ENCODE measurements around the gene PODNL1.

Gene PODNL1

DNA sequence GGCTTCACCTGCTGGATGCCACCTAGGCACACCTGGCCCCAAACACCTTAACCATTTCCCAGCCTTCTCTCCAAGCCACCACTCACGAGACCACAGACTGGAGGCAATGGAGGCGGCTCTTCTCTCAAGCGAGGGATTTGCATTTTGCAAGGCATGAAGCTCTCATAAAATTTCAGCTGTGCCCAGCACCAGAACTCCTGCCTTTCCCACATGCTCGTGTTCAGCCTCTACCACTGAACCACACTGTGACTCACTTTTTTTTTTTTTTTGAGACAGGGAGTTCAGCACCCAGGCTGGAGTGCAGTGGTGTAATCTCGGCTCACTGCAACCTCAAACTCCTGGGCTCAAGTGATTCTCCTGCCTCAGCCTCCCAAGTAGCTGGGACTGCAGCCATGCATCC is 50.7 kb downstream of the PODNL1 start:
- no peak for DNase-seq

DNA sequence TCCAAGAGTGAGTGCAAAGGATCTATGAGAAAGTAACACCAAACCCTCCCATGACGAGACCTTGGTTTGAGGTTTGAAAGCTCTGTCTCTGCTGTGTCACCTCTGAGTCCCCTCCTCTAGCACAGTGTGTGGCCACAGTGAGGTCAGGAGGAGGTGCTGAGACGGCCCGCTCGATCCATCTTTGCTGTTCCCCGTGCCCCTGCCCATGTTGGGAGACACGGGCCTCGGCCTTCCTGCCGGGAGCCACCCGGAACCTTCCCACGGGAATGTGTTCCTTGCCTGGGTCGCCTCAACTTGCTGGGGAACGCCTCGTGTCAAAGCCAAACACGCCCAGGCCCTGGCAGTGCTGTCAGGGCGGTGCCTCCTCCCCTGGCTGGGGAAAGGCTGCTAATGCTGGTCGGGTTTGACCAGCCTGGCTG is 51.2 kb downstream of the PODNL1 start:
- DNase-seq: no peak

DNA sequence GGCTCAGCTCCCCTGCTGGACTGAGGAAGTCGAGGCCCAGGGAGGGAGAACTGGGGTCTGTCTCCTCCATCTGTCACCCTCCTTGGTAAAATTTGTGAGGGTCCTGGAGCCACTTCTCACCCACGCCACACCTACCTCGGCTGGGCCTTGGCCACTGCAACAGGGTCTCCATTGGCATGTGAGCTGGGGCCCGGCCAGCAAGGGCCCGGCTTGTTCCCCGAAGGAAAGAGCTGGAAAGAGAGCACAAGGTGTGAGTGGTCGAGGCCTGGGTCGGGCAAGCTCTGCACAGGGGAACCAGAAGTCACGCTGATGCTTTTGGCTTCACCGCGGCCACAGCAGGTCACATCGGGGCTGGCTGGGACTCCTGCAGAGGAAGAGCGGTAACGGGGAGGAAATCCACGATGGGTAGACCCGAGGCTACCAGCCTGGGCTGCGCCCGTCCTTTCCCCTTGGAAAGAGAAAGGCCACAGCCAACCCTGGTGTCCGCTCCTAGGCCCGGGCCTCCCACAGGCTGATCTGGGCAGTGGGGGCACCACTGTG is 52.3 kb downstream of the PODNL1 start:
- no peak for DNase-seq

DNA sequence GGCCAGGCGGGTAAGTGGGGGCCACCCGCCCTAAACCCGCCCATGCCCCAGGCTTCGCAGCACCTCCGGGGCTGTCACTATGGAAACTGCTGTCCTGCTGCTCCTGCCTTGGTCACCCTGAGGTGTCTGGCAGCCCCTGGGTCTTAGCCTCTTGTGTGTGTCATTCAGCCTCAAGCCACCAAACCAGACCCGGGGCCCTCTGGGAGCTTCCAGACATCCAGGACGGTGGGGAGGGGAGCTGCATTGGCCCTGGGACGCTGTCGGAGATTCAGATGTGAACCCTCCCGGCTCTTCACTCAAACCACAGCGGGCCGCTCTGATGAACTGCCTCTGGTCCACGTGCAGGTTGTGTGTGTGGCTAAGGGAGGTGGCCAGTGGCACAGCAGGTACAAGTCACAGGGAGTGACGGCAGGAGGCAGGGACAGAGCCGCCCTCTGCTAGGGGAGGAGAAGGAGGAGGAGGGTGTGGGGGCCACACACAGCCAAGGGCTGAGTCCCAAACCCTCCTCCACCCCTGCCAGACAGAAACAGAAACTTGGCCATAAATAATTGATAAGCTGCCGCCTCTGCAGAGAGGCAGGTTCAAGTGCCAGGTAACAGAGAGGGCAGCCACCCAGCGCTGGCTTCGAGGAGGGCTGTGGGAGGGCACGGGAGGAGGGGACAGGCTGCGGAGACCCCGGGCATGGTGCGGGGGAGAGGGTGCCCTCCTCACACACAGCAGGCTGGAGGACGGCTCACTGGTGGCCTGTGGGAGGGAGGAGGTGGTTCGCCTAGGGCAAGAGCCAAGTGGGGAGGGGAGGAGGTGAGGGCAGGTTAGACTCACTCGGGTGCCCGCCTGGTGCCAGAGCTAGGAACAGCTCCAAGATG is 53.3 kb downstream of the PODNL1 start:
- DNase-seq: no peak

DNA sequence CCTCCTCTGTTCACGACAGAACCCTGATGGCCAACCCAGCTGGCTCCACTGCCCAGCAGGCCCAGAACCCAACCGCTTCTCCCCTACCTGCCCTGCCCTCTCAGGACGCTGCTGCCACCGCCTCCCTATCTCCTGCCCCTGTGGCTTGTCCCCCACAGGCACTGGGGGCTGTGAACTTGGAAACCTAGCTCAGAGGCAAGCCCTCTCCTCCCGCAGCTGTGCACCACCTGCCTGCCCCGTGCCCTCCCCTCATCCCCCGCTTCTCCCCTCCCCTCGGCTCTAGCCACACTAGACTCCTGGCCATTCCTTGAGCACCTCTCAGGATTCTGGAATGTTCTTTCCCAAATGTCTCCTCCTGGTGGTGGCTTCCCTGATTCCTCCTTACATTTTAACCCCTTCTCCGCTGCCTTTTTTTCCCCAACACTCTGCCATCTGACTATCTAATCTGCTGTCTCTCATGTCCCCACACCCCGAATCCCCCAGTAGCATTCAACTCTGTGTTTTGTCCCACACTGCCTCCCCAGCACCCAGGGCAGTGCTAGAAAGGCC is 54.6 kb downstream of the PODNL1 start:
- no peak for DNase-seq

DNA sequence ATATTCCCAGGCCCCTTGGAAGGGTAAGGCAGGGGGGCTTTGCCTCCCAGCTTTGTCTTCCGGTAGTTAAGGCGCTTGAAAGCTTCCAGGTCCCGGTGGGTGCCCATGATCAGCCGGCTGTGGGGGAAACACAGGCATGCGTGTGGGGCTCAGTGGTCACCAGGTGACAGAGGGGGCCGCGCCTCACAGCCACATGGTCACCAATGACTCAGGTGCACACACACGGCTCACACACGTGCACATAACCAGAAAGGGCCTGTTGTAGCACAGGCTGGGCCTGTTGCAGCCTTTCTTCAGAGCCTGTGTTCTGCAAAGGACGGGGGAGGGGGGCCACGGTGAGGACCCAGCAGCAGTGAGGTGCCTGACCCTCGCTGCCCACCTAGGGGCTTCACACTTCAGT is 55.4 kb downstream of the PODNL1 start:
- no peak for DNase-seq

DNA sequence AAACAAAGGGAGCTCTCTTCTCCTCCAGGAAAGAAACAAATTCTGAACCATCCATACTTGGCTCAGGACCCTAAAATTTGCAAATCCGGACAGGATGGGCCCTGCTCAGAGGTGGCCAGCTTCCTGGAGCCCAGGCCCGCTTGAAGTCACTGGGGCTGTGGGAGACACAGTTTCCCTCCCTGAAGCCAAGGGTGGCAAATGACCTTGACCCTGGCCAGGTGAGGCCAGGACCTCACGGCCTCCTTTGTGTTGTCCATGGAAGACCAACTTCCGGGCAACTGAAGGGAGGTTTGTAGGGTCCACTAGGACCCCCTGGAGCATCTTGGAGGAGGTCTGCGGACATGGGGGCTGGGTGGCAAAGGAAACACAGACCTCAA is 55.8 kb downstream of the PODNL1 start:
- DNase-seq: no peak

DNA sequence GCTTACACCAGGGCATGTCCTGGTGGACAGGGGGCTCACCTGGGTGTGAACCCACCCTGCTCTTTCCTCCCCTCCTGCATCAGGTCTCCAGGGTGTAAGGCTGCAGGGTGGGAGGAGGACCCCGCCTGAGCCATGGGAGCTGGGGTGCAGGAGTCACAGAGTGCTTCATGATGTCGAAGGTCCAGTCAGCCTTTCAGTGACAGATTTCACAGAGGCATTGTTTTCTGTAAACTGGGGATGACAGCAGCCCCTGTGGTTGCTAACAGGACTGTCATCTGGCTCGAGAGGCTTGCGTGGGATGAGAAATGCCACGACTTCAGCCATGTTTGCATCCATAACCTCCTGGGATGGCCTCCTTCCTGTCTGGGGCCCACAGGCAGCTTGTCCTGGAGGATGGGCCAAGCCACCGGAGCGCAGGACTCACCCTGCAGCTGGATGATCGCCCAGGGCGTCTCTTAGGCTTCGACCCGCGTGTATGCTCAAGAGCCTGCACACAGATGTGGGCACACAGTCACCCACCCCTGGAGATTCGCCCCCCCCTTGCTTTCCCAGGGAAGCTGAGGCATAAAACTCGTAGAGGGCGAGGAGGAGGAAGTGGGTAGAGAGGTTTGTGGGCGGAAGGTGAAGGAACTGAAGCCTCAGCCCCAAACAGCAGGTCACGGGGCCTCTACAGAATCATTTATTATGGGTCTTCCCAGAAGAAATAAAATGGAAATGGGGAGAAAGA is 56.4 kb downstream of the PODNL1 start:
- peak; percentile 26 for DNase-seq

DNA sequence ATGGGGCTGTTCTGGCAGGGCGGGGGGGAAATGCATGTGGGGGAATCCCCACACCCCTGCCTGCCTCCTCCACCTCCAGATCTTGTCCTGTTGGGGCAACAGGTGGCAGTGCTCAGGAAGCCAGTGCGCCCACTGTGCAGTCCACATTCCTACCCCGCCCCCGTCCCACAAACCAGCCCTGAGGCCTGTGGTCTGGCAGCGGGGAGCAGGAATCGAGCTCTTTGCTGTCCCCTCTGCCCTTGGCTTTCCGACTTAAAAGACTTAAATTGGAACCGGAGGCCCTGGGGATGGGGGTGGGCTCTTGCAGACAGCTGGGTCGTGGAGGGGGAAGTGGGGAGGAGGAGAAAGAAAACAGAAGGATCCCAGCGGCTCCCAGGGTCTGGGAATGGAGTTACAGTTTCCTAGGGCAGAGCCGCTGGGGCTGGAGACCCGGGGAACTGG is 56.9 kb downstream of the PODNL1 start:
- DNase-seq: no peak

Measured in activated naive CD4-positive, alpha-beta T cell treated with anti-CD3 and anti-CD28 coated beads, Interleukin-2, amount 50 U/mL, for 16 hours (primary cell).